Measurements from ENCODE around the gene CMTM6.
"Not testable (repeated sequence)": the region's sequence is repeated elsewhere in the genome, so short reads cannot be mapped to it uniquely, and the experiment has no call there.

Gene CMTM6

GRCh38 chr3:32442766-32443165 is 59.9 kb downstream of the CMTM6 start:
- DNase-seq, result no peak

- no peak for DNase-seq
These were observed 61.9 kb downstream of the CMTM6 start for GRCh38 chr3:32440611-32441350.

DNA sequence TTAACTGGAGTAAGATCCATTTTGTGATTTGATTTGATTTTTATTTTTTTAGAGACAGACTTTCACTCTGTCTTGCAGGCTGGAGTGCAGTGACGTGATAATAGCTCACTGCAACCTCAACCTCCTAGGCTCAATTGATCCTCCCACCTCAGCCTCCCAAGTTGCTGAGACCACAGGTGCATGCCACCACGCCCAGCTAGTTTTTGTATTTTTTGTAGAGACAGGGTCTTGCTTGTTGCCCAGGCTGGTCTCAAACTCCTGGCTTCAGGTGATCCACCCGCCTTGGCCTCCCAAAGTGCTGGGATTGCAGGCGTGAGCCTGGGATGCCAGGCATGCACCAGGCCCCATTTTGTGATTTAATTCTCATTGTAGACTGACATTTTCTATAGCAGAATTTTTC is 63.2 kb downstream of the CMTM6 start:
- DNase-seq, result not testable (repeated sequence)

- no peak for DNase-seq
These were observed 63.9 kb downstream of the CMTM6 start for GRCh38 chr3:32438596-32439344.

GRCh38 chr3:32437896-32438295 is 64.8 kb downstream of the CMTM6 start:
- DNase-seq, result no peak

DNA sequence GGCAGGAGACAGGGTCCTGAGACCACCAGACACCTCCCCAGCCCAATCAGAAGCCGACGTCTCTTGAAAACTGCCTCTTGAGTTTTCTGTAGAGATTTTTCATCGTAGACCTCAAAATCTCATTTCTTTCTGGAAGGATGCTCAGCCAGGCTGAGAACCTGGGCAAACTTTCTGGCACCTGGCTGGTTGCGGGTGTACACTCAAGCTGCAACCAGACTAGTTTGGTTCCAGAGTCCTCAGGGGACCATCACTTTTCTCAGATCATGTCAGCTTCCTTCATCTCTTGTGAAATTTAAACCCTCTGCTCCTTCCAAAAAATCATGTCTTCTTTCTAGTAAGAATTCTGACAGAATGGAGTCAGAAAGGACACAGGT is 65.8 kb downstream of the CMTM6 start:
- DNase-seq, result no peak

GRCh38 chr3:32435911-32436815 is 66.5 kb downstream of the CMTM6 start:
- no peak for DNase-seq

- DNase-seq, result no peak
These were observed 68.4 kb downstream of the CMTM6 start for GRCh38 chr3:32434206-32434605.

GRCh38 chr3:32432711-32433530 is 69.7 kb downstream of the CMTM6 start:
- DNase-seq, result no peak

- DNase-seq, result no peak
These were observed 70.5 kb downstream of the CMTM6 start for GRCh38 chr3:32432045-32432710.

- DNase-seq, result no peak
These were observed 71.2 kb downstream of the CMTM6 start for GRCh38 chr3:32431481-32431880.

Measured in T-helper 9 cell (primary cell).